NB4 (cell line): ENCODE data around the gene MBTD1.
"Not testable (repeated sequence)": the region's sequence is repeated elsewhere in the genome, so short reads cannot be mapped to it uniquely, and the experiment has no call there.

Experiments
- DNase-seq: peaks from one replicate; pipeline ENCODE4 v3.0.0; 2010; ENCODE audit warnings: low read depth
- H3K4me3 ChIP-seq: one replicate; pipeline ENCODE4 v1.5.1; 2011; ENCODE audit warnings: mild to moderate bottlenecking, low read depth, low read length, moderate library complexity
- CTCF ChIP-seq: IDR thresholded peaks from one replicate; pipeline ENCODE4 v1.5.1; 2012; ENCODE audit warnings: low read depth, low read length
- MYC ChIP-seq: IDR thresholded peaks from 2 replicates; pipeline ENCODE4 v1.6.1; 2011; ENCODE audit warnings: low read depth, low read length
- POLR2A ChIP-seq: IDR thresholded peaks from 2 replicates; pipeline ENCODE4 v1.6.1; 2011; ENCODE audit warnings: mild to moderate bottlenecking; ENCODE audit not compliant: insufficient read length; ENCODE audit errors: extremely low read depth
- TF ChIP-seq, protein P1 (sequence below): IDR thresholded peaks from 2 replicates; pipeline ENCODE4 v1.6.1; 2011; ENCODE audit warnings: low read depth, low read length

The MBTD1 gene

GRCh38 chr17:51229889-51230288 lies 30.0 kb downstream of the MBTD1 start:
- TF ChIP-seq, protein P1, sequence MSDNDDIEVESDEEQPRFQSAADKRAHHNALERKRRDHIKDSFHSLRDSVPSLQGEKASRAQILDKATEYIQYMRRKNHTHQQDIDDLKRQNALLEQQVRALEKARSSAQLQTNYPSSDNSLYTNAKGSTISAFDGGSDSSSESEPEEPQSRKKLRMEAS = no peak
- no peak overlapping the region for H3K4me3 ChIP-seq
- DNase-seq = no peak

DNA sequence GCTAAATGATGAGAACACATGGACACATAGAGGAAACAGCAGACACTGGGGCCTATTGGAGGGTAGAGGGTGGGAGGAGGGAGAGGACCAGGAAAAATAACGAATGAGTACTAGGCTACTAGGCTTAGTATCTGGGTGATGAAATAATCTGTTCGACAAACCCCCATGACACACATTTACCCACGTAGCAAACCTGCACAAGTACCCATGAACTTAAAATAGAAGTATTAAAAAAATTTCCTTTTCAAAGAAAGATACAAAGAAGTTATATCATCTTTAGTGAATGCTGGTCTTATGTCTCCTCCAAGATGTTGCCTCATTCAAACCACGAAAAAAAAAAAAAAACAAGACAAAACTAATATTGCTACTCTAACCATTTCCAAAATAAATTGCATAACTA lies 31.7 kb downstream of the MBTD1 start:
- DNase-seq = peak; percentile 34
- H3K4me3 ChIP-seq = no peak overlapping the region
- TF ChIP-seq POLR2A = no peak
- TF ChIP-seq CTCF = no peak
- TF ChIP-seq, protein P1 = no peak
- no peak for TF ChIP-seq MYC

DNA sequence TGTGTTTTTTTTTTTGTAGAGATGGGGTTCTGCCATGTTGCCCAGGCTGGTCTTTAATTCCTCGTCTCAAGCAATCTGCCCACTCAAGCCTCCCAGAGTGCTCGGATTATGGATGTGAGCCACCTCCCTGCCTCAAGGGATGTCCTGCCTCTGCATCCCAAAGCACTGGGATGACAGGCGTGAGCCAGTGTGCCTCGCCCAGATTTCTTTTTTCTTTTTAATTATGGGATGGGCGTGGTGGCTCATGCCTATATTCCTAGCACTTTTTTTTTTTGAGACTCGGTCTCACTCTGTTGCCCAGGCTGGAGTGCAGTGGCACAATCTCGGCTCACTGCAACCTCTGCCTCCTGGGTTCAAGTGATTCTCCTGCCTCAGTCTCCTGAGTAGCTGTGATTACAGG lies 34.3 kb downstream of the MBTD1 start:
- not testable (repeated sequence) for DNase-seq, H3K4me3 ChIP-seq

DNA sequence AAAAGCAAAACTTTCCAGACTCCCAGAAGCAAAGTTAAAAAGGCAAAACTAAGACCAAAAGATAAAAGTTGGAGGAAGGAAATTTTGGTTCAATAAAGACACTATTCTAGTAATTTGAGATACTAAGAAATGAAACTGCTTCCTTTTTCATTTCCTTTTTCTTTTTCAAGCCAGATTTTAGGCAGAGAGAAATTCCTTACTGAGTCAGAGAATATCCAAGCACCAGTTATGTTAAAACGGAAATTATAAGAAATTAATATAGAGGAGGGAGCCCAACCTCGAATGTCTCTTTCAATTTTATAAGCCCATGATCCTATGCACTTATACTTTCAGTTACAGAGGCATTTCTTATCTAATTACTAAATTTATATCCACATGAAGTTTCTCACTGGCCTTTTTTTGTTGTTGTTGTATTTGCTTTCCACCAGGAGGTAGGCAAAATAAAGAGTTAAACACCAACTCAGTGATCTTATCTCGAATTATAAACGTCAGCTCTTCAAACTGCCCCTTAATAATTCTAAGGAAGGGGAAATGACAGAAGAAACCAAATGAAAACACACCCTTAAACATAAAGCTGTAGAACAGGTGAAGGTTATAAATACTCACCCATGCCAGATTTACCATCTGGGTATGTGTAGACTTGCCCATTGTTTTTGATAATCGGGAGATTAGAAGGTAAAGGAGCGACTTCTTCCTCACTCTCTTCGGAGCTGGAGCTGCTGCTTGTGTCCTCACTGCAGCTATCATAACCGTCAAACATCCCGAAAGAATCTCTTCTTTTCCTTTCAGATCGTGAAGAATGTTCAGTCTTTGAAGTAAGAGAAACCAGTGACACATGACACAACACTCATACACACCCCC lies 35.2 kb downstream of the MBTD1 start:
- no peak for DNase-seq
- TF ChIP-seq, protein P1 = no peak
- TF ChIP-seq POLR2A = no peak
- TF ChIP-seq MYC = no peak
- TF ChIP-seq CTCF = no peak
- H3K4me3 ChIP-seq = no peak overlapping the region

GRCh38 chr17:51221322-51221721 lies 38.5 kb downstream of the MBTD1 start:
- TF ChIP-seq, protein P1 = no peak
- TF ChIP-seq MYC = no peak
- no peak for TF ChIP-seq CTCF
- TF ChIP-seq POLR2A = no peak
- DNase-seq = no peak
- no peak overlapping the region for H3K4me3 ChIP-seq

- no peak overlapping the region for H3K4me3 ChIP-seq
- no peak for DNase-seq
- TF ChIP-seq MYC (no peak), CTCF (no peak), POLR2A (no peak)
- TF ChIP-seq, protein P1 = no peak
These were observed 41.9 kb downstream of the MBTD1 start for GRCh38 chr17:51217946-51218345.
